Activated naive CD8-positive, alpha-beta T cell treated with anti-CD3 and anti-CD28 coated beads, Interleukin-2, amount 10 ng/mL, durations not matched to agents 7 days and 5 days (primary cell): ENCODE measurements around the gene SLC1A7. TPM values are rescaled to one million over a fixed set of nuclear protein-coding genes. Genes with fewer than 3 reads are reported as not detected.

ENCODE experiments used
- ATAC-seq: fragments of 150-1000 bp; cut with Tn5 transposase; one replicate; pipeline ENCODE4 v1.10.0; 2021; ENCODE audit warnings: low read depth, moderate library complexity
- POLR2A ChIA-PET: fragments of 350-600 bp; sonication (Branson Sonifier 250); formaldehyde crosslinking; loops from one replicate; lab custom pipeline; 2021; ENCODE audit warnings: antibody characterized with exemption; lab: Charles Lee
- DNase-seq: peaks from one replicate; pipeline ENCODE4 v3.0.0; 2021
- H3K27ac Mint-ChIP-seq: one replicate; pipeline ENCODE4 v1.8.0; 2022; ENCODE audit warnings: mild to moderate bottlenecking, mixed read lengths
- H3K27me3 Mint-ChIP-seq: one replicate; pipeline ENCODE4 v1.8.0; 2022; ENCODE audit warnings: mild to moderate bottlenecking, moderate library complexity, mixed read lengths
- H3K36me3 Mint-ChIP-seq: one replicate; pipeline ENCODE4 v1.8.0; 2021; ENCODE audit warnings: mild to moderate bottlenecking, mixed read lengths
- H3K4me1 Mint-ChIP-seq: one replicate; pipeline ENCODE4 v1.8.0; 2021; ENCODE audit warnings: mixed read lengths
- H3K4me3 Mint-ChIP-seq: one replicate; pipeline ENCODE4 v1.8.0; 2022; ENCODE audit warnings: mild to moderate bottlenecking, moderate library complexity, mixed read lengths
- H3K9me3 Mint-ChIP-seq: one replicate; pipeline ENCODE4 v1.8.0; 2021; ENCODE audit warnings: mixed read lengths
- total RNA-seq, 2 experiments: library from RNA; stranded (reverse); gene quantifications; one replicate each; pipeline ENCODE4 v1.2.3, GENCODE V29; 2021

SLC1A7 gene
- total RNA-seq, 2 experiments from 2014 or later, result not detected

DNA sequence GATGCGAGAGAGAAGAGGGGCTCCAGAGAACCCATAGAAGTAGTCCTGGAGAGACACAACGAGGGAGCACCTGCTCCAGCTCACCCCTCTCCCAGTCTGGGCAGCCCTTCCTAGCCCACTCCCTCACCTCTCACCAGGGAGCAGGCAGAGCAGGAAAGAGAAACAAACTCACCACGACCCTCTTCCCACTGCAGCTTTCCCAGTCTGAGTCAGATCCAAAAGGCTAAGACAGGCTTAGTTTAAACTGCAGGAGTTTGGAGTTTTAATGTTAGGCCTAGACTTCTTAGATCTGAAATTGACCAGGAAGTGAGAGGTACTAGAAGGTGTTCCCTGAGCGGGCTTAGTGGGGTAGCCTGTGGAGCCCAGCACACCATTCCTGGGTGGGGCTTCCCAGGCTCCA is 29.6 kb downstream of the SLC1A7 start:
- Mint-ChIP-seq H3K9me3 (no peaks in the 10 kb centered on the region), H3K4me1 (peaks cover 4% of the 10 kb centered on the region), H3K27ac (no peak overlapping the region), H3K27me3 (peaks cover 2% of the 10 kb centered on the region), H3K36me3 (no peaks in the 10 kb centered on the region), H3K4me3 (no peak overlapping the region)
- DNase-seq (no peak), ATAC-seq (no peak)
- POLR2A ChIA-PET, result no interaction called here

- DNase-seq (no peak), ATAC-seq (no peak)
- POLR2A ChIA-PET, result no interaction called here
- no peaks in the 10 kb centered on the region for H3K36me3 Mint-ChIP-seq
- H3K4me3 Mint-ChIP-seq, result no peak overlapping the region
- no peak overlapping the region for H3K27ac Mint-ChIP-seq
- peaks cover 8% of the 10 kb centered on the region for H3K4me1 Mint-ChIP-seq
- peaks cover 2% of the 10 kb centered on the region for H3K27me3 Mint-ChIP-seq
- H3K9me3 Mint-ChIP-seq, result no peaks in the 10 kb centered on the region
Measured at GRCh38 chr1:53112271-53112774, 30.1 kb downstream of the SLC1A7 start.

- Mint-ChIP-seq H3K4me3 (no peak overlapping the region), H3K9me3 (no peaks in the 10 kb centered on the region), H3K36me3 (no peaks in the 10 kb centered on the region), H3K4me1 (peaks cover 9% of the 10 kb centered on the region), H3K27me3 (peaks cover 2% of the 10 kb centered on the region), H3K27ac (no peak overlapping the region)
- DNase-seq (no peak), ATAC-seq (no peak)
- POLR2A ChIA-PET, result no interaction called here
Measured at GRCh38 chr1:53111693-53112092, 30.7 kb downstream of the SLC1A7 start.

DNA sequence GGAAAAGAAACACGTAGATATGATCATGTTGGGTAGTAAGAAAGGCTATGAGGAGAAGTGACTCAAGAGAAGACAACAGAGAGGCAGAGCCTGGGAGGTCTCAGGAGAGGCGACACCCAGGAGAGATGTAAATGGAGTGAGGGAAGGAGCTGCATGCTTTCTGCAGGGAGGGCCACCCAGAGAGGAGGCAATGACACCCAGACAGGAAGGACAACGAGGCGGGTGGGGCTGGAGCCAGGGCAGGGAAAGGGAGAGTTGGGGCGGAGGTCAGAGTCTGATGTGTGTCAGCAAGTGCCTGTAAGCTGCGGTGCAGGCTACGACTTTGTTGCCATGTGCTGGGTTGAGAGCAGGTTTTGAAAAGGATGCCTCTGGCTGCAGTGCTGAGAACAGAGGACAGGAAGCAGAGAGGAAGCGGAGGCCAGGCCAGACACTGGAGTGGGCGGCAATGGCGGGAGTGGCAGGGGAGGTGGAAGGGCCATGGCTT is 31.3 kb downstream of the SLC1A7 start:
- DNase-seq, result no peak
- no peak overlapping the region for H3K4me3 Mint-ChIP-seq
- POLR2A ChIA-PET, result no interaction called here
- H3K4me1 Mint-ChIP-seq, result peaks cover 9% of the 10 kb centered on the region
- no peak for ATAC-seq
- no peaks in the 10 kb centered on the region for H3K9me3 Mint-ChIP-seq
- peaks cover 2% of the 10 kb centered on the region for H3K27me3 Mint-ChIP-seq
- no peak overlapping the region for H3K27ac Mint-ChIP-seq
- H3K36me3 Mint-ChIP-seq, result no peaks in the 10 kb centered on the region

DNA sequence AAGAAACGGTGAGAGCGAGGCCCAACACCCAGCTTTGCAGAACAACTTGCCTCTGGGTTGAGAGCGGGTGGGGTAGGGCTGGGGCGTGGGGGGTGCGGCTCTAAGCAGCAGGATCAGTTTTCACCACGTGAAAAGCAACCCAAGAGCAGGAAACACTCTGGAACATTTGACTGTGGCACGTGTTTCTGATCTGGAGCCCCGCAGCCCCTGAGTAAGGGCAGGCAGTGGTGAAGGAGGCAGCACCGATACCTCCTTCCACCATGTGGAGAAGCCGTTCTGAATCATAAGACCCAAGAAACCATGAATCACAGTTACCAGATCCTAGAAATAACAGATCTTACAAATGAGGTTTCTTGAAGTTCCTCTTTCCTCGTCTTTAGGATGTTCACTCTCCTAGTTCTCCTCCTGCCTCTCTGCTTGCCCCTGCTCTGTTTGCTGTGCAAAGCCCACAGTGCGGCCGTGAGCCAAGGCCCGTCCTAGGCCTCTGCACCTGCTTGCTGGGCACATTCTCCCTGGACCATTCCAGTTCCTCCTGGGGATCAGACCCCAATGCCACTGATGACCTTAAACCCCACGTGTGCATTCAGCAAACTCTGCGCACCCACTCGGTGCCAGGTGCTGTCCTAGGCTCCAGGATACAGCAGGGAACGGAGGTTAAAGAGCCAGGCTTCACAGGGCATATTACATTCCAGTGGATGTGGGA is 31.9 kb downstream of the SLC1A7 start:
- H3K27me3 Mint-ChIP-seq, result peaks cover 2% of the 10 kb centered on the region
- H3K9me3 Mint-ChIP-seq, result no peaks in the 10 kb centered on the region
- no peak for DNase-seq
- peaks cover 9% of the 10 kb centered on the region for H3K4me1 Mint-ChIP-seq
- no peak for ATAC-seq
- H3K27ac Mint-ChIP-seq, result no peak overlapping the region
- H3K36me3 Mint-ChIP-seq, result no peaks in the 10 kb centered on the region
- no peak overlapping the region for H3K4me3 Mint-ChIP-seq
- POLR2A ChIA-PET, result no interaction called here

- Mint-ChIP-seq H3K27ac (no peak overlapping the region), H3K27me3 (peaks cover 2% of the 10 kb centered on the region), H3K9me3 (no peaks in the 10 kb centered on the region), H3K36me3 (no peaks in the 10 kb centered on the region), H3K4me1 (peaks cover 9% of the 10 kb centered on the region), H3K4me3 (no peak overlapping the region)
- ATAC-seq (no peak), DNase-seq (no peak)
- POLR2A ChIA-PET, result no interaction called here
Measured at GRCh38 chr1:53108646-53109580, 33.5 kb downstream of the SLC1A7 start.

GRCh38 chr1:53107570-53108322 is 34.7 kb downstream of the SLC1A7 start:
- POLR2A ChIA-PET, result no interaction called here
- ATAC-seq, result no peak
- peaks cover 2% of the 10 kb centered on the region for H3K27me3 Mint-ChIP-seq

GRCh38 chr1:53107090-53107489 is 35.3 kb downstream of the SLC1A7 start:
- Mint-ChIP-seq H3K27me3 (peaks cover 2% of the 10 kb centered on the region), H3K9me3 (no peaks in the 10 kb centered on the region), H3K27ac (no peak overlapping the region), H3K4me3 (no peak overlapping the region), H3K4me1 (peaks cover 9% of the 10 kb centered on the region), H3K36me3 (no peaks in the 10 kb centered on the region)
- DNase-seq, result no peak
- no peak for ATAC-seq
- POLR2A ChIA-PET, result no interaction called here

More at GRCh38 chr1:53107570-53108322, 34.7 kb downstream of the SLC1A7 start:
- no peaks in the 10 kb centered on the region for H3K9me3 Mint-ChIP-seq
- H3K4me1 Mint-ChIP-seq, result peaks cover 9% of the 10 kb centered on the region
- DNase-seq, result no peak
- H3K27ac Mint-ChIP-seq, result no peak overlapping the region
- no peak overlapping the region for H3K4me3 Mint-ChIP-seq
- H3K36me3 Mint-ChIP-seq, result no peaks in the 10 kb centered on the region

DNA sequence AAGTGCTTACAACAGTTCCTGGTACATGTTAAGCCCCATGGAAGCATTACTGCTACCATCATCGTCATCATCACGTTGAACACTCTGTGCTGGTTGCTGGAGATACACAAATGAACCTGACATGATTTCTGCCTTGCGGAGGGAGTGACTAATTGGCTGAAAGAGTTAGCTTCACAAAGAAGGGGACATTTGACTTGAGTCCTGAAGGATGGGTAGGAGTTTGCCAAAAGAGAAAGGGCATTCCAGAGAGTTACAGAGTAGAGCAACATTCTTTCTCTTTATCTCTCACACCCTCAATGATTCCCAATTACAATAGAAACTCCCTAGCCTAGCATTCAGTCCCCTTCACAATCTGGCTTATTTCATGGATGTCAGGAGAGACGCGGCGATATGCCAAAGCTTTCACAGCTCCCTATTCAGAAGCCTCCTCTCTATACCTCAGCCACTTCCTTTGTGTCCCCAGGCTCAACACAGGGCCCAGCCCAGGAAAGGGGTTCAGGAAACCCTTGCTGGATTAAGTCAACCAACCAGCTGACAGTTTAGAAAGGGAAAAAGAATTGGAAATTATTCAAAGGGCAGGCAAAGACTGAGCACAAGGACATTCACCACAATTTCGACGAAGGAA is 38.0 kb downstream of the SLC1A7 start:
- no peak for DNase-seq
- peaks cover 2% of the 10 kb centered on the region for H3K27me3 Mint-ChIP-seq
- no peaks in the 10 kb centered on the region for H3K36me3 Mint-ChIP-seq
- peaks cover 9% of the 10 kb centered on the region for H3K4me1 Mint-ChIP-seq
- POLR2A ChIA-PET, result no interaction called here
- H3K4me3 Mint-ChIP-seq, result no peak overlapping the region
- H3K9me3 Mint-ChIP-seq, result no peaks in the 10 kb centered on the region
- no peak overlapping the region for H3K27ac Mint-ChIP-seq
- ATAC-seq, result no peak

GRCh38 chr1:53094533-53094919 is 47.9 kb downstream of the SLC1A7 start:
- POLR2A ChIA-PET, result no interaction called here
- no peaks in the 10 kb centered on the region for H3K27me3 Mint-ChIP-seq
- DNase-seq (no peak), ATAC-seq (no peak)
- H3K9me3 Mint-ChIP-seq, result no peaks in the 10 kb centered on the region
- no peak overlapping the region for H3K4me3 Mint-ChIP-seq
- H3K27ac Mint-ChIP-seq, result no peak overlapping the region
- H3K4me1 Mint-ChIP-seq, result no peaks in the 10 kb centered on the region
- no peaks in the 10 kb centered on the region for H3K36me3 Mint-ChIP-seq

DNA sequence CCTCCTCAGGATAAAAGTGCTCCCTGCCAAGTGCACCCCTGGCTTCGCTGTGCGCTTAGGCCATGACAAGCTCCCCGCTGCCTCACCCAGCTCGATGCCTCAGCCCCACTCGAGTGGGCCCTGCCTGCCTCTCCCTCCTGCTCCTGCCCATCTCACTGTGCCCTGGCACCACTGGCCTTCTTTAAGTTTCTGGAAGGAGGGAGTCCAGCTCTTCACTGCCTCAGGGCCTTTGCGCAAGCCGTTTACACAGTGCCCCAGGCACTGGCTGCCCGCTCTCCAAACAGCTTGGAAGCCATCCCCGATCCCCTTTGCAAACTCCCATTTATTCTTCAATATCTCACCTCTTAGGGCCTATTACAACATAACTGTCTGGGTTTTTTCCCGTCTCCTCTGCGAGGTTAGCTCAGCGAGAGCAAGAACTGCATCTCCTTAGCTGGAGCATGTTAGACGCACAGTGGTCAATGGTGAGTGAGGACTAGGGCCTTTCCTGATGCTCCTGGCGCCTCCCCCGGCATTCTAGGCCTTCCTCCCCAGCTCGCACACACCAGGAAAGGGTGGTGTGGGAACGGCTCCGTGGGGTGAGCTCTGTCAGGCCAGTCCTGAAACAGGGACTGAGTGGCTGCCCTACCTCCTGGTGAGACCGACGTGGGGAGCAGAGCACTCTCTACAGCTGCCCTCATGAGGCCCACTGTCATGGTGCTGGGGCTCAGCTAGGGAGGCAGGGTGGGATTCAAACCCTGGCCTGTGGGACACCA is 48.5 kb downstream of the SLC1A7 start:
- no peaks in the 10 kb centered on the region for H3K4me1 Mint-ChIP-seq
- H3K27me3 Mint-ChIP-seq, result no peaks in the 10 kb centered on the region
- POLR2A ChIA-PET, result no interaction called here
- H3K4me3 Mint-ChIP-seq, result no peak overlapping the region
- no peak for ATAC-seq
- no peak for DNase-seq
- no peak overlapping the region for H3K27ac Mint-ChIP-seq
- H3K9me3 Mint-ChIP-seq, result no peaks in the 10 kb centered on the region
- H3K36me3 Mint-ChIP-seq, result no peaks in the 10 kb centered on the region

DNA sequence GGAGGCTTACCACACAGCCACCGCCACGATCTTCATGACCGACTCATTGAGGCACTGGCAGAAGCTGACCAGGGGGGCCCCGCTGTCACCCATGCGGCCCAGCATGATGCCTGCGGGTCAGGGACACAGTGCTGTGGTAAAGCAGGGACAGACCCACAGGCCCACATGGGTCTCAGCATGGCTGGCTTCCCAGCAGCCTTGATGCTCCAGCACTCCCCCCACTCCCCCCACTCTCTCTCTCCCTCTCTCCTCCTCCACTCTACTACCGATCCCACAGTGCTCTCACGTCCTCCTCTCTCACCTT is 49.0 kb downstream of the SLC1A7 start:
- Mint-ChIP-seq H3K27ac (no peak overlapping the region), H3K4me3 (no peak overlapping the region), H3K9me3 (no peaks in the 10 kb centered on the region), H3K27me3 (no peaks in the 10 kb centered on the region), H3K36me3 (no peaks in the 10 kb centered on the region), H3K4me1 (no peaks in the 10 kb centered on the region)
- no peak for DNase-seq
- POLR2A ChIA-PET, result no interaction called here
- ATAC-seq, result no peak
